BLaER1 (cell line): ENCODE results near the gene C10orf71.
A peak's percentile ranks its signal among the peaks of the same experiment; 100 is the strongest.

Experiments used
- H3K27ac ChIP-seq: shearing (Covaris generic); formaldehyde crosslinking; 2 replicates; pipeline ENCODE4 v1.8.1; 2022
- H3K27me3 ChIP-seq: shearing (Covaris generic); formaldehyde crosslinking; 2 replicates; pipeline ENCODE4 v1.8.1; 2022
- H3K36me3 ChIP-seq: shearing (Covaris generic); formaldehyde crosslinking; 2 replicates; pipeline ENCODE4 v1.8.1; 2022
- H3K4me1 ChIP-seq: shearing (Covaris generic); formaldehyde crosslinking; 2 replicates; pipeline ENCODE4 v1.8.1; 2022
- H3K4me2 ChIP-seq: shearing (Covaris generic); formaldehyde crosslinking; 2 replicates; pipeline ENCODE4 v1.8.1; 2022
- H3K4me3 ChIP-seq: shearing (Covaris generic); formaldehyde crosslinking; 2 replicates; pipeline ENCODE4 v1.8.1; 2022
- H3K9ac ChIP-seq: shearing (Covaris generic); formaldehyde crosslinking; 2 replicates; pipeline ENCODE4 v1.8.1; 2022
- H3K9me3 ChIP-seq: shearing (Covaris generic); formaldehyde crosslinking; 2 replicates; pipeline ENCODE4 v1.8.1; 2022
- H4K20me1 ChIP-seq: shearing (Covaris generic); formaldehyde crosslinking; 2 replicates; pipeline ENCODE4 v1.8.1; 2022
- Cebpa-rat ChIP-seq: shearing (Covaris generic); IDR thresholded peaks from 2 replicates; pipeline ENCODE4 v1.8.1; 2022

The C10orf71 gene

GRCh38 chr10:49310901-49311554, 12.1 kb downstream of the C10orf71 start:
- H3K27me3 ChIP-seq, result no peaks in the 10 kb centered on the region
- H3K4me3 ChIP-seq, result no peak overlapping the region
- no peak for TF ChIP-seq Cebpa-rat
- no peak overlapping the region for H3K9ac ChIP-seq
- H3K4me1 ChIP-seq, result peaks cover 54% of the 10 kb centered on the region
- H3K4me2 ChIP-seq, result peak overlapping the region; percentile 87
- 0 out of 2 replicates have a peak, but pooled peaks cover 4% of the 10 kb centered on the region for H4K20me1 ChIP-seq
- H3K9me3 ChIP-seq, result no peaks in the 10 kb centered on the region
- H3K27ac ChIP-seq, result peak overlapping the region; percentile 20; the same call in 1 of the 2 replicates
- H3K36me3 ChIP-seq, result no peaks in the 10 kb centered on the region

- no peaks in the 10 kb centered on the region for H3K36me3 ChIP-seq
- no peaks in the 10 kb centered on the region for H3K9me3 ChIP-seq
- no peak overlapping the region for H3K4me3 ChIP-seq
- H4K20me1 ChIP-seq, result 0 out of 2 replicates have a peak, but pooled peaks cover 4% of the 10 kb centered on the region
- TF ChIP-seq Cebpa-rat, result no peak
- H3K27ac ChIP-seq, result peak overlapping the region; percentile 20; the same call in 1 of the 2 replicates
- no peaks in the 10 kb centered on the region for H3K27me3 ChIP-seq
- peaks cover 54% of the 10 kb centered on the region for H3K4me1 ChIP-seq
- H3K4me2 ChIP-seq, result peak overlapping the region; percentile 87
- no peak overlapping the region for H3K9ac ChIP-seq
These were observed 12.7 kb downstream of the C10orf71 start for GRCh38 chr10:49311555-49312236.

- Histone ChIP-seq H3K4me1 (peaks cover 50% of the 10 kb centered on the region), H3K9ac (no peak overlapping the region), H3K27ac (no peak overlapping the region), H3K9me3 (no peaks in the 10 kb centered on the region), H3K4me2 (no peak overlapping the region), H3K4me3 (no peak overlapping the region), H4K20me1 (0 out of 2 replicates have a peak, but pooled peaks cover 4% of the 10 kb centered on the region), H3K27me3 (no peaks in the 10 kb centered on the region), H3K36me3 (no peaks in the 10 kb centered on the region)
- TF ChIP-seq Cebpa-rat, result no peak
These were observed 13.4 kb downstream of the C10orf71 start for GRCh38 chr10:49312246-49312869.

- Histone ChIP-seq H3K27me3 (no peaks in the 10 kb centered on the region), H3K4me1 (peaks cover 37% of the 10 kb centered on the region), H3K27ac (no peak overlapping the region), H3K4me2 (peak overlapping the region; percentile 3; the same call in 1 of the 2 replicates), H4K20me1 (0 out of 2 replicates have a peak, but pooled peaks cover 4% of the 10 kb centered on the region), H3K9me3 (no peaks in the 10 kb centered on the region), H3K9ac (no peak overlapping the region), H3K4me3 (no peak overlapping the region), H3K36me3 (no peaks in the 10 kb centered on the region)
- no peak for TF ChIP-seq Cebpa-rat
These were observed 14.6 kb downstream of the C10orf71 start for GRCh38 chr10:49313501-49314070.

- Histone ChIP-seq H3K36me3 (no peaks in the 10 kb centered on the region), H3K27me3 (no peaks in the 10 kb centered on the region), H3K4me1 (peaks cover 25% of the 10 kb centered on the region), H3K4me3 (no peak overlapping the region), H3K27ac (no peak overlapping the region), H3K4me2 (no peak overlapping the region), H3K9me3 (no peaks in the 10 kb centered on the region), H4K20me1 (0 out of 2 replicates have a peak, but pooled peaks cover 4% of the 10 kb centered on the region), H3K9ac (no peak overlapping the region)
- no peak for TF ChIP-seq Cebpa-rat
These were observed 15.8 kb downstream of the C10orf71 start for GRCh38 chr10:49314806-49315205.

- H3K4me2 ChIP-seq, result no peak overlapping the region
These were observed 19.1 kb downstream of the C10orf71 start for GRCh38 chr10:49318028-49318427.

GRCh38 chr10:49318755-49319154, 19.8 kb downstream of the C10orf71 start:
- Histone ChIP-seq H4K20me1 (no peaks in the 10 kb centered on the region), H3K36me3 (no peaks in the 10 kb centered on the region), H3K4me3 (no peak overlapping the region), H3K9me3 (no peaks in the 10 kb centered on the region), H3K4me1 (peaks cover 1% of the 10 kb centered on the region; the same call in 1 of the 2 replicates), H3K9ac (no peak overlapping the region), H3K27me3 (no peaks in the 10 kb centered on the region), H3K27ac (no peak overlapping the region), H3K4me2 (no peak overlapping the region)
- no peak for TF ChIP-seq Cebpa-rat

More at GRCh38 chr10:49318028-49318427, 19.1 kb downstream of the C10orf71 start:
- H3K27me3 ChIP-seq, result no peaks in the 10 kb centered on the region
- peaks cover 5% of the 10 kb centered on the region; the same call in 1 of the 2 replicates for H3K4me1 ChIP-seq
- no peak overlapping the region for H3K4me3 ChIP-seq
- no peaks in the 10 kb centered on the region for H3K36me3 ChIP-seq
- no peaks in the 10 kb centered on the region for H4K20me1 ChIP-seq
- no peaks in the 10 kb centered on the region for H3K9me3 ChIP-seq
- no peak overlapping the region for H3K9ac ChIP-seq
- no peak for TF ChIP-seq Cebpa-rat
- no peak overlapping the region for H3K27ac ChIP-seq

- no peak for TF ChIP-seq Cebpa-rat
- H3K9me3 ChIP-seq, result no peaks in the 10 kb centered on the region
- no peaks in the 10 kb centered on the region for H4K20me1 ChIP-seq
These were observed 20.2 kb downstream of the C10orf71 start for GRCh38 chr10:49319206-49319605.

GRCh38 chr10:49320191-49320590, 21.2 kb downstream of the C10orf71 start:
- Histone ChIP-seq H3K4me3 (no peak overlapping the region), H3K36me3 (no peaks in the 10 kb centered on the region), H3K4me1 (no peaks in the 10 kb centered on the region), H3K9ac (no peak overlapping the region), H3K4me2 (no peak overlapping the region), H3K27me3 (no peaks in the 10 kb centered on the region), H3K27ac (no peak overlapping the region), H4K20me1 (no peaks in the 10 kb centered on the region), H3K9me3 (no peaks in the 10 kb centered on the region)
- no peak for TF ChIP-seq Cebpa-rat

More at GRCh38 chr10:49319206-49319605, 20.2 kb downstream of the C10orf71 start:
- H3K4me1 ChIP-seq, result no peaks in the 10 kb centered on the region
- no peaks in the 10 kb centered on the region for H3K36me3 ChIP-seq
- H3K9ac ChIP-seq, result no peak overlapping the region
- no peaks in the 10 kb centered on the region for H3K27me3 ChIP-seq
- H3K4me2 ChIP-seq, result no peak overlapping the region
- H3K27ac ChIP-seq, result no peak overlapping the region
- H3K4me3 ChIP-seq, result no peak overlapping the region
